Lung (tissue), 12 donors: ENCODE measurements around the gene NAV2. TPM values are rescaled to one million over a fixed set of nuclear protein-coding genes. Genes with fewer than 3 reads are reported as not detected.

ENCODE experiments used
- ATAC-seq: fragments of 200-7000 bp; cut with Tn5 transposase; one replicate; pipeline ENCODE4 v1.9.1; 2020; ENCODE audit warnings: moderate number of reproducible peaks; ENCODE audit not compliant: insufficient read depth, low FRiP score
- DNase-seq, 3 donors: peaks; one replicate each; pipeline ENCODE4 v3.0.0-alpha.2; 2013 to 2017
- H3K27ac ChIP-seq, 2 donors: one replicate each; pipeline ENCODE4 v1.5.1; 2013; ENCODE audit warnings: mild to moderate bottlenecking in 2 of 2, moderate library complexity in 2 of 2, control low read depth in 1 of 2, inconsistent platforms in 1 of 2, low read depth in 1 of 2, low read length in 1 of 2
- H3K27me3 ChIP-seq, 3 donors: one replicate each; pipeline ENCODE4 v1.5.1; 2013; ENCODE audit warnings: low read length in 2 of 3; ENCODE audit not compliant: control insufficient read depth in 3 of 3, insufficient read depth in 3 of 3
- H3K36me3 ChIP-seq, 4 donors: one replicate each; pipeline ENCODE4 v1.5.1; 2013; ENCODE audit warnings: low read length in 4 of 4, mild to moderate bottlenecking in 1 of 4, moderate library complexity in 1 of 4; ENCODE audit not compliant: control insufficient read depth in 4 of 4, insufficient read depth in 4 of 4
- H3K4me1 ChIP-seq, 5 donors: one replicate each; pipeline ENCODE4 v1.5.1; 2013; ENCODE audit warnings: low read length in 5 of 5, mild to moderate bottlenecking in 2 of 5, moderate library complexity in 1 of 5; ENCODE audit not compliant: control insufficient read depth in 5 of 5, insufficient read depth in 5 of 5
- H3K4me3 ChIP-seq: one replicate; pipeline ENCODE4 v1.5.1; 2013; ENCODE audit warnings: mild to moderate bottlenecking, control low read depth, moderate library complexity
- H3K9ac ChIP-seq, 2 donors: one replicate each; pipeline ENCODE4 v1.5.1; 2013; ENCODE audit warnings: low read length in 2 of 2, control low read depth in 1 of 2; ENCODE audit not compliant: insufficient read depth in 1 of 2
- H3K9me3 ChIP-seq, 4 donors: one replicate each; pipeline ENCODE4 v1.5.1; 2013; ENCODE audit warnings: low read length in 3 of 4, mild to moderate bottlenecking in 1 of 4, moderate library complexity in 1 of 4; ENCODE audit not compliant: control insufficient read depth in 4 of 4, insufficient read depth in 3 of 4
- CTCF ChIP-seq: IDR thresholded peaks from 2 replicates; pipeline ENCODE4 v1.5.1; 2012; ENCODE audit warnings: mild to moderate bottlenecking; ENCODE audit errors: control extremely low read depth, extremely low read depth
- WGBS, 2 donors: extraction: QIAGEN DNeasy Blood & Tissue Kit; methylation state at CpG; one replicate each; pipeline ENCODE4 v1.1.7; 2013; 5-methylcytosine and 5-hydroxymethylcytosine counted together
- polyA plus RNA-seq, 2 donors: library from polyadenylated mRNA; stranded (reverse); fragments of 200-250 nt; gene quantifications; one replicate each; pipeline ENCODE4 v1.2.1, GENCODE V29; 2013
- total RNA-seq, 2 donors: library from RNA; depleted of rRNA in 1 of 2; stranded (reverse); fragments of >200 nt in 1 of 2; gene quantifications; one replicate each; pipeline ENCODE4 v1.2.1, GENCODE V29; 2014 to 2021
- donor health status: control.
- donor health status: control.
- donor health status: Bipolar disorder and iron deficiency.
- donor health status: healthy.
- donor health status: DM: yes; HTN: yes; CAD: no.

NAV2 gene
- total and polyA plus RNA-seq, 4 donors, result 6.8 to 47.9 (median 20.2) TPM

- no peak overlapping the region for H3K4me3 ChIP-seq
- peak overlapping the region in 1 of 2 donors; percentile 73 for H3K27ac ChIP-seq
- ATAC-seq (peak; percentile 84), DNase-seq (peak in 1 of 3 donors; percentile 39)
- no peak for TF ChIP-seq CTCF
- WGBS, 2 donors, result 67 to 81% methylated on average over 5 of the region's 5 CpGs
- no peaks in the 10 kb centered on the region for H3K36me3 ChIP-seq
- no peaks in the 10 kb centered on the region for H3K9me3 ChIP-seq
- H3K27me3 ChIP-seq, result no peaks in the 10 kb centered on the region
- H3K9ac ChIP-seq, result no peak overlapping the region
- H3K4me1 ChIP-seq, result peaks cover 0 to 7% (median 0%) of the 10 kb centered on the region in 5 donors
Measured at GRCh38 chr11:19753451-19754106, 40.9 kb downstream of the NAV2 start.

GRCh38 chr11:19756675-19757475 is 44.2 kb downstream of the NAV2 start:
- no peak for TF ChIP-seq CTCF
- H3K4me3 ChIP-seq, result no peak overlapping the region
- H3K36me3 ChIP-seq, result no peaks in the 10 kb centered on the region
- peaks cover 0 to 7% (median 0%) of the 10 kb centered on the region in 5 donors for H3K4me1 ChIP-seq
- ATAC-seq, result no peak
- H3K27me3 ChIP-seq, result no peaks in the 10 kb centered on the region
- H3K9me3 ChIP-seq, result no peaks in the 10 kb centered on the region
- DNase-seq, result no peak
- 75 to 84% methylated on average over 11 of the region's 11 CpGs for WGBS, 2 donors
- no peak overlapping the region for H3K9ac ChIP-seq
- peak overlapping the region; percentile 29 to 92 for H3K27ac ChIP-seq

DNA sequence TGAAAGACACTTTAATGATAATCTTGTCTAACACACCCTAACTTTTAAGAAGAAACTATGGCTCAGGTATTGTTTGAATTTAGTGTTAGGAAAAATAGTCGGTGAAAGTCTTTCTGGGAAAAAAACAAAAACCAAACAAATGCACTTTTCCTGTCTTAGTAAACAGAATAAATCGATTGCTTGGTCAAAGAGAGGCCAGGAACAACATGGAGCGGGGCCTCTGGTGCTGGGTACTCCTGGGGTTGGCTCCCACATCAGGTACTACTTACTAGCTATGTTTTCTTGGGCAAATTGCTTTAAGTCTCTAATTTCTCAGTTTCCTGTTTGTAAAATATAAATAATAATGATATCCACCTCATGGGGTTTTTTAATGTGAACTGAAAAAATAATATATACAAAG is 46.8 kb downstream of the NAV2 start:
- Histone ChIP-seq H3K36me3 (no peaks in the 10 kb centered on the region), H3K27me3 (no peaks in the 10 kb centered on the region), H3K4me3 (no peak overlapping the region), H3K9me3 (no peaks in the 10 kb centered on the region), H3K4me1 (peaks cover 0 to 7% (median 0%) of the 10 kb centered on the region in 5 donors), H3K9ac (no peak overlapping the region), H3K27ac (no peak overlapping the region)
- no peak for TF ChIP-seq CTCF
- DNase-seq (no peak), ATAC-seq (no peak)
- WGBS, 2 donors, result 85 to 86% methylated on average over 3 of the region's 3 CpGs
